Dermis lymphatic vessel endothelial cell (primary cell): ENCODE measurements around the gene BICRAL. TPM values are rescaled to one million over a fixed set of nuclear protein-coding genes. Genes with fewer than 3 reads are reported as not detected.

Experiments
- total RNA-seq: library from RNA; depleted of rRNA; stranded (reverse); fragments of >200 nt; gene quantifications from 2 replicates; pipeline ENCODE4 v1.2.1, GENCODE V29; 2014

BICRAL gene, protein sequence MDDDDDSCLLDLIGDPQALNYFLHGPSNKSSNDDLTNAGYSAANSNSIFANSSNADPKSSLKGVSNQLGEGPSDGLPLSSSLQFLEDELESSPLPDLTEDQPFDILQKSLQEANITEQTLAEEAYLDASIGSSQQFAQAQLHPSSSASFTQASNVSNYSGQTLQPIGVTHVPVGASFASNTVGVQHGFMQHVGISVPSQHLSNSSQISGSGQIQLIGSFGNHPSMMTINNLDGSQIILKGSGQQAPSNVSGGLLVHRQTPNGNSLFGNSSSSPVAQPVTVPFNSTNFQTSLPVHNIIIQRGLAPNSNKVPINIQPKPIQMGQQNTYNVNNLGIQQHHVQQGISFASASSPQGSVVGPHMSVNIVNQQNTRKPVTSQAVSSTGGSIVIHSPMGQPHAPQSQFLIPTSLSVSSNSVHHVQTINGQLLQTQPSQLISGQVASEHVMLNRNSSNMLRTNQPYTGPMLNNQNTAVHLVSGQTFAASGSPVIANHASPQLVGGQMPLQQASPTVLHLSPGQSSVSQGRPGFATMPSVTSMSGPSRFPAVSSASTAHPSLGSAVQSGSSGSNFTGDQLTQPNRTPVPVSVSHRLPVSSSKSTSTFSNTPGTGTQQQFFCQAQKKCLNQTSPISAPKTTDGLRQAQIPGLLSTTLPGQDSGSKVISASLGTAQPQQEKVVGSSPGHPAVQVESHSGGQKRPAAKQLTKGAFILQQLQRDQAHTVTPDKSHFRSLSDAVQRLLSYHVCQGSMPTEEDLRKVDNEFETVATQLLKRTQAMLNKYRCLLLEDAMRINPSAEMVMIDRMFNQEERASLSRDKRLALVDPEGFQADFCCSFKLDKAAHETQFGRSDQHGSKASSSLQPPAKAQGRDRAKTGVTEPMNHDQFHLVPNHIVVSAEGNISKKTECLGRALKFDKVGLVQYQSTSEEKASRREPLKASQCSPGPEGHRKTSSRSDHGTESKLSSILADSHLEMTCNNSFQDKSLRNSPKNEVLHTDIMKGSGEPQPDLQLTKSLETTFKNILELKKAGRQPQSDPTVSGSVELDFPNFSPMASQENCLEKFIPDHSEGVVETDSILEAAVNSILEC
- 5.1 and 5.8 TPM in 2 replicates for total RNA-seq

DNA sequence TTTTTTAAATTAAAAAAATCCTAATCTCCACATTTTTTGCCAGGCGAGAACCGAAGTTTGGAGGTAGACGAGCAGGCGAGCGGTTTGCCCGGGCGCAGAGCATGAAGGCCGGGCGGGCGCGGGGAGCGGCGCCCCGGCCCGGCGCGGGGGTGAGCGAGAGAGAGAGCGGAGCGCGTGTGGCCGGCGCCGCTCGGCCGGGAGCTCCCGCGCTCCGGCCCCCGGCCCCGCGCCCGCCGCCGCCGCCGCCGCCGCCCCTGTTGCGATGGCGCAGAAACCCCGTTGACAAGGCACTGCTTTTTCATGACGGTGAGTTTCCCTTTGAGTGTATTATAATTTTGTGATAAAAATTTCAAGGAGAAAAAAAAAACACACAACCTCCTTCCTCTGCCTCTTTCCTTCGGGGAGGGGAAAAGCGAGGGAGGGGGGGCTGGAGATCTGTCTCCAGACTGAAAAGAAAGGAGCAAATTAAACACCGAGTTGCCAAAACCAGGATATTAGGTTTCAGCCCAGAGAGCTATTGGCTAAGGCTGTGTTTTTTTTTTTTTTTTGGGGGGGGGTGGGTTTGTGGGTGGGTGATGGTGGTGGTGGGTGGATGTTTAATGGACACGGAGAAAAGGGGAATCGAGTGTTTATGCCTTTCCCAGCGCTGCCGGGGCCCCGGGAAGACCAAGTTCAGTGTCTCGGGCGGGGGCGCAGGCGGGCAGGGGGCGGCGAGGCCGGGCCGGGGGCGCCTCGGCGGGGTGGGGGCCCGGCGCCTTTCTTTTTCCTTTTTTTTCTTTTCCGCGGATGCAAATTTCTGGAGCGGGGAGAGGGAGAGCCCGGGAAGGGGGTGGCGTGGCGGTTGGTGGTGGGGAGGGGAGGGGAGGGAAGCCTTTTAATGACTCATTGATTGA, at the start of gene BICRAL:
Gene BICRAL (plus strand): TSS at position 257 of the 893 bp plus-strand sequence. CDS start 39,971 bp downstream, outside the sequence.

DNA sequence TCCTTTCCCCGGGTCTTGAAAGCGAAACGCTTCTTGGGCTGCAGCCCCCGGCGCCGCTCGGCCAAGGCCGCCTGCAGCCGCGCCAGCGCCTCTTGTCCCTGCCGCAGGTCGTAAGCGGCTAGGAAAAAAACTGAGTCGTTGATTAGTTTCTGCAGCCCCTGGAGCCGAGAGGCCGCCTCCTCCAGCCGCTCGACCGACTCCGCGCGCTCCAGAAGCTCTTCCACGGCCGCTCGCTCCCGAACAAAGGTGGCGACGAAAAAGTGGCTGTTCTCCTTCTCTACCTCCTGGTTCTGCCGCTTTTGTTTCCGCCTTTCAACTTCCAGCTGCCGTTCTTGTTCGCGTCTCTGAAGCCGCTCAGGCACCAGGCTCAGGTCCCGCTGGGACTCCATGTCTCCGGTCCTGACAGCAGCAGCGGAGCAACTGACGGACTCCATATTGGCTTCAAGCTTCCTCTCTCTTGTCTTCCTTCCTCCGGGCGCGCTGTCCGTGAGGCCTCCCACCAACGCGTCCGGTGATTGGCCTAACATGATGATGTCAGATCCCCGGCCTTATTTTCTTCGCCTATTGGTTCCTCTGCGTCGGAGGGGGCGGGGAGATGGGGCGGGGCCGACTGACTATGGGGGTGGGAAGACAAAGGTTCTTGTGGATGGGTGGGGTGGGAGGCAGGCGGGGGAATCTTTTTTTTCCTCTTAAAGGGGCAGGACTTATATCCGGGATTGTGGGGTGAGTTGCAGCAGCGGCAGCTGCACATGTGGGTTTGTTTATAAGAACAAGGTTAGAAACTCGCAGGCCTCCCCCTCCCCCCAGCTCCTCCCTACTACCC, 36.0 kb upstream of the BICRAL start, which contains the start of gene TBCC:
Gene TBCC (minus strand): TSS at position 464 of the 823 bp plus-strand sequence. CDS start 30 bp downstream, at position 434.

DNA sequence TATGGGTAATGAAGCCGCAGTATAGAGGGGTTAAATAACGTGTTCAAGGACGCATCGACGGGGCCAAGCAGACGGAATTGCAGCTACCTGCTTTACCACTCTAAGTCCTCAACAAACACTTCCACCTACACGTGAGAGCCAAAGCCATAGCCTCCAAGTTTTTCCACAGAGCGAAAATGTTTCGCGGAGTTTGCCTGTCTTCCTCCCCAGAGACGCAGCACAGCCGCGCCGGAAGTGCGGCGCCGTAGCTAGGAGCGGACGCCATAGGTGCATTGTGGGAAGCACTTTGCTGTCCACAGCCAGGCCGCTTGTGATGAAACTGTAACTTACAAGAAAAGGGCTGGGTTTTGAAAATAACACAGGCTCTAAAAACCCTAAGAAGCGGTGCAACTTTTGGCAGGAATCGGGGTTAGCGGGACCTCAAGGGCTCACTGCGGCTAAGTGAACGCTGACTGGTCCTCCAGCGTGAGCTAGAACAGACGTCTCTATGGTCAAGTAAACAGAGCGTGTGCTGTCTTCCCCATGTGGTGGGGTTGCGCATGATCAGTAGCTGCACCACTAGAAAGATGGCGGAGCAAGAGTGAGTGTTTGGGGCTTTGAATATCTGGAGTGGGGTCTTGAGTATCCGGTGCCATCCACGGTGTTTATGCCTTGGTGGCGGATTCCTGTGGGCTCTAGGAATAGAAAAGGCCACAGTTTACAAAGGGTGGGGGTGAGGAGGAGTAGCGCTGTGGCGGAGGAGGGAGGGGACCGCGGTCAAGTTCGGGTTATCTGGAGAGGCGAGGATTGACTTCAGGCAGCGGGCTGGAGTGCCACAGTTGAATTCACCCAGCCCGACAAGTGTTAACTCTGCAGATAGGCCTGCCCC, 97.8 kb downstream of the BICRAL start, which contains the start of gene RPL7L1:
Gene RPL7L1 (plus strand): TSS at position 245 of the 868 bp plus-strand sequence. CDS start 295 bp downstream, at position 540.

DNA sequence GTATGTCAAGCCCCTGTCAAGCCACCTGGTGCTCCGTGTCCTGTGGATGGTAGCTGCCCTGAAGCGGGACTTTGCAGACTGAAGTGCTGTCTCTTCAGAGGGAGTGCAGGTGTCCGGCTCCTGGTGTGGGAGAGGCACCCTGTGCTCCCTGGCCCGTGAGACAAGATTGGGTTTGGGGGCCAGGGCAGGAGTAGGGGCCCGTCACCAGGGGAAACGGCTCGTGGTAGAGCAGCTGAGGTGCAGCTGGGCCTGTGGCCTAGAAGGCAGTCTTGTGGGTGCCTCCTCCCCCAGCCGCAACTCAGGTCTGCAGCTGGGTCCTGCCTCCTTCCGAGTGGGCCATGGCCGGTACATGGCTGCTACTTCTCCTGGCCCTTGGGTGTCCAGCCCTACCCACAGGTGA, 133.9 kb downstream of the BICRAL start, which contains the start of gene PTCRA:
Gene PTCRA (plus strand): TSS at position 322 of the 400 bp plus-strand sequence. CDS start 17 bp downstream, at position 339.

Other genes starting within 250 kb of the BICRAL start
- 27.4 and 30.4 TPM in 2 replicates for gene UBR2, start 218.0 kb upstream of the BICRAL start, total RNA-seq
- gene PRPH2, start 59.5 kb upstream of the BICRAL start, total RNA-seq: 0.69 and 0.87 TPM in 2 replicates
- 35.8 and 37.0 TPM in 2 replicates for gene TBCC, start 35.9 kb upstream of the BICRAL start, total RNA-seq
- 96.3 and 122 TPM in 2 replicates for gene RPL7L1, start 97.6 kb downstream of the BICRAL start, total RNA-seq
- 0.17 TPM in 1 of 2 replicates, not detected in the other for gene PTCRA, start 134.0 kb downstream of the BICRAL start, total RNA-seq
- 24.3 and 29.0 TPM in 2 replicates for gene CNPY3, start 147.4 kb downstream of the BICRAL start, total RNA-seq
- gene GNMT, start 178.7 kb downstream of the BICRAL start, total RNA-seq: 0.11 and 0.17 TPM in 2 replicates
- 11.8 and 28.6 TPM in 2 replicates for gene PEX6, start 197.1 kb downstream of the BICRAL start, total RNA-seq
- 22.3 and 31.3 TPM in 2 replicates for gene PPP2R5D, start 202.5 kb downstream of the BICRAL start, total RNA-seq
- gene MEA1, start 231.9 kb downstream of the BICRAL start, total RNA-seq: 36.4 and 37.4 TPM in 2 replicates
- 134 and 141 TPM in 2 replicates for gene KLHDC3, start 232.2 kb downstream of the BICRAL start, total RNA-seq
- 73.8 and 80.4 TPM in 2 replicates for gene RRP36, start 239.6 kb downstream of the BICRAL start, total RNA-seq